Ovary (tissue), 3 donors: ENCODE measurements around the gene KRTAP10-7.

Source experiments
- CTCF ChIP-seq, 3 donors: fragments of 450-650 bp in 2 of 3; fragments of 200-600 bp in 1 of 3; IDR thresholded peaks; one replicate each; pipeline versions ENCODE4 v1.5.1 to v1.8.0; 2016 to 2022; ENCODE audit warnings: antibody characterized with exemption in 3 of 3, mild to moderate bottlenecking in 1 of 3
- EP300 ChIP-seq: sonication (generic); formaldehyde crosslinking; IDR thresholded peaks from one replicate; pipeline ENCODE4 v1.6.1; 2017; ENCODE audit warnings: antibody characterized with exemption
- POLR2A ChIP-seq: fragments of 450-650 bp; IDR thresholded peaks from one replicate; pipeline ENCODE4 v1.6.1; 2017; ENCODE audit warnings: antibody characterized with exemption, mild to moderate bottlenecking, moderate library complexity
- donor health status: DM: no; HTN: no; CAD: no.

GRCh38 chr21:44579833-44580144, 20.6 kb upstream of the KRTAP10-7 start:
- no peak for TF ChIP-seq POLR2A
- no peak for TF ChIP-seq CTCF (IDR thresholded peaks at IDR 0.05)
- TF ChIP-seq EP300, result no peak
